ENCODE measurements around the gene ZNF268. TPM values are rescaled to one million over a fixed set of nuclear protein-coding genes. Genes with fewer than 3 reads are reported as not detected.

Gene ZNF268
- total and polyA plus RNA-seq, 2 of the 8 experiments (the other 6 are each of a cell fraction or from before 2014, with no cell fraction given) = 6.3 to 22.3 TPM

GRCh38 chr12:133233993-133234564 is 52.8 kb downstream of the ZNF268 start:
- H3K79me1 ChIP-seq (ENCODE audit: low read depth, low read length) = no peaks in the 10 kb centered on the region
- H2BK12ac ChIP-seq (ENCODE audit: low read depth, low read length) = no peak overlapping the region
- H2BK15ac ChIP-seq (ENCODE audit: low read length) = no peak overlapping the region
- H3K56ac ChIP-seq (replicated peaks; ENCODE audit: insufficient read length, low read depth, low read length) = no peak overlapping the region
- H2BK5ac ChIP-seq (ENCODE audit: low read depth, low read length) = no peak overlapping the region
- H2BK120ac ChIP-seq (replicated peaks; ENCODE audit: low read depth, low read length) = no peak overlapping the region
- POLR2A ChIA-PET (ENCODE audit: partially characterized antibody) = interaction anchor here (1.1 to 1.3 kb wide), 2 partner anchors 15 to 24 kb away, joined by 3 read pairs; no protein-coding TSS in a partner anchor
- FAIRE-seq (no peak), DNase-seq (ENCODE audit: low read depth in 1 of 2, low spot score in 2 of 2) (no peak)
- H2AFZ ChIP-seq (ENCODE audit: low read length) = no peak overlapping the region
- H3K4ac ChIP-seq (replicated peaks; ENCODE audit: insufficient read length, low read depth, low read length) = no peak overlapping the region
- no peak overlapping the region for H2AK5ac ChIP-seq (ENCODE audit: low read depth, low read length)
- TF ChIP-seq POLR2A (IDR thresholded peaks at IDR 0.05; ENCODE audit: control extremely low read depth in 1 of 2, low read depth in 2 of 2, low read length in 2 of 2) = no peak
- no peak overlapping the region for H3K27ac ChIP-seq (ENCODE audit: low read depth, low read length)
- no peaks in the 10 kb centered on the region for H4K20me1 ChIP-seq (replicated peaks in 1 of 2; ENCODE audit: control insufficient read depth in 1 of 2, insufficient read depth in 2 of 2, low read length in 2 of 2)
- H3K23me2 ChIP-seq (ENCODE audit: low read depth, low read length) = no peaks in the 10 kb centered on the region
- H4K91ac ChIP-seq (replicated peaks; ENCODE audit: insufficient read length, low read length) = no peak overlapping the region
- no peak overlapping the region for H3K9ac ChIP-seq (replicated peaks in 1 of 4; ENCODE audit: extremely low read depth in 1 of 4, low read depth in 3 of 4, low read length in 3 of 4)
- peaks cover 70 to 93% of the 10 kb centered on the region in 2 experiments for H3K9me3 ChIP-seq (ENCODE audit: insufficient read depth in 2 of 2, low read depth in 1 of 2, low read length in 1 of 2)
- no peaks in the 10 kb centered on the region for H3K4me1 ChIP-seq (replicated peaks in 1 of 4; ENCODE audit: control insufficient read depth in 3 of 4, insufficient read depth in 4 of 4, low read length in 3 of 4)
- H3K27me3 ChIP-seq (replicated peaks in 1 of 4; ENCODE audit: control insufficient read depth in 3 of 4, extremely low read depth in 1 of 4, insufficient read depth in 3 of 4, low read length in 3 of 4) = no peaks in the 10 kb centered on the region
- no peak overlapping the region for H4K5ac ChIP-seq (ENCODE audit: insufficient read length, low read depth, low read length)
- CTCF ChIA-PET (ENCODE audit: partially characterized antibody) = no interaction called here
- H3K36me3 ChIP-seq (ENCODE audit: control insufficient read depth in 2 of 4, insufficient read depth in 4 of 4, low read length in 3 of 4) = no peaks in the 10 kb centered on the region; a peak in 2 of 8 replicates
- H3K79me2 ChIP-seq (ENCODE audit: control insufficient read depth in 1 of 2, insufficient read depth in 2 of 2, low read length in 2 of 2) = no peaks in the 10 kb centered on the region
- no peak overlapping the region for H2BK20ac ChIP-seq (ENCODE audit: low read length)
- H3K23ac ChIP-seq (ENCODE audit: insufficient read length) = no peak overlapping the region
- 87% methylated on average over 13 of the region's 18 CpGs; no CpG with 5 or more reads in 1 of the 2 experiments for WGBS, 2 experiments (ENCODE audit: extremely low coverage in 1 of 2, insufficient coverage in 1 of 2, insufficient read length in 1 of 2, insufficient replicate concordance in 2 of 2, low coverage in 1 of 2, low lambda C conversion rate in 2 of 2, missing lambda C conversion rate in 1 of 2)
- no peak overlapping the region for H3K4me2 ChIP-seq (ENCODE audit: insufficient read depth in 1 of 2, low read depth in 2 of 2, low read length in 2 of 2)
- no peak overlapping the region for H3K4me3 ChIP-seq (ENCODE audit: extremely low read depth in 1 of 4, insufficient read depth in 2 of 4, low read depth in 3 of 4, low read length in 4 of 4)
- H4K8ac ChIP-seq (ENCODE audit: extremely low read depth, insufficient read depth, low read length) = no peak overlapping the region
- H3K18ac ChIP-seq (ENCODE audit: extremely low read depth, low read length) = no peak overlapping the region
- no peak overlapping the region for H3K14ac ChIP-seq (ENCODE audit: insufficient read length)

Data from H1 (cell line).